Activated CD8-positive, alpha-beta memory T cell treated with anti-CD3 and anti-CD28 coated beads for 1 hour (primary cell): ENCODE data around the gene WWC2.
"Not testable (repeated sequence)": the region's sequence is repeated elsewhere in the genome, so short reads cannot be mapped to it uniquely, and the experiment has no call there.

Source experiments
- DNase-seq, 2 donors: peaks; one replicate each; pipeline ENCODE4 v3.0.0-alpha.2; 2020; ENCODE audit warnings: low read depth in 1 of 2; ENCODE audit errors: extremely low read depth in 1 of 2

Gene WWC2

DNA sequence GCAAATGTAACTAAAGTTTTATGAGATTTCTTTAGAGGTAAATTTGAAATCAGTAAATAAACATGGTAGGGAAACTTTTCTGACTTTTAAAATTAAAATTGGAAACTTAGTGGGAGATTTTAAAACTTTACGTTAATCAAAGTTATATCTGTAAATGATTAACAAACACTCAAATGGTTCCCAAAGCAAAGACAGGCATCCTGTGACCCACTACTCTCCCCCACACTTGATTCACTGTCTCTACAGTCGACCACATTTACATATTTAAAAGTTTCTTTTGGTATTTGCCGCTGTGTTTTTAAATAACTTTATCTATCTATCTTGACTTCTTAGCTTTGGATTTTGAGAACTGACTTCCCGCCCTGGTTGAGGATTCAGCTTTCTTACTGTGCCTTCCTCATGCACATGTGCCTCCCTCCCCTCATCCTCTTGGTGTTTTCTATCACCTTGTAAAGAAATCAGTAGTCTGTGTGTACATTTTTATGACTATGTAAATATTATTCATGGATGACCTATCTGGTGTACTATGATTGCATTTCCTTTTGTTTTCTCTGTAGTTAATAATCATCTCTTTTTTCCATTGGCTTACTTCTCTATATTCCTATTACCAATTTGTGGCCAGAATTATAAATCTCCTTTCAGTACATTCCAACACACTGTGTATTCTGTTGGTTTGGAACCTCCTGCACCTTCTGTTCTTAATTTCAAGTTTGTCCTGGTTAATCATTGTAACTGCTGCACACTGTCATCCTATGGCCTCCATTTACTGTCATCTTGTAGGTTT is 72.6 kb downstream of the WWC2 start:
- no peak for DNase-seq

DNA sequence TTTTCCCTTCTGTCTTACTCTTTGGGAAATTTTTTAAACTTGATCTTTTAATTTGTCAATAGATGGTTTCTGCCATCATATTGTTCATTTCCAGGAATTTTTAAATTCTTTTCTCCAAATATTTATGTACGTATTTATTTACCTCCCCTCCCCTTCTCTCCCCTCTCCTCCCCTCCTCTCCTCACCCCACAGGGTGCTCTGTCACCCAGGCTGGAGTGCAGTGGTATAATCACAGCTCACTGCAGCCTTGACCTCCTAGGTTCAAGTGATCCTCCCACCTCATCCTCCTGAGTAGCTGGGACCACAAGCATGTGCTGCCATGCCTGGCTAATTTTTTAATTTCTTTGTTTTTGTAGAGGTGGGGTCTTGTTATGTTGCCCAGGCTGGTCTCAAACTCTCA is 73.8 kb downstream of the WWC2 start:
- DNase-seq = no peak

DNA sequence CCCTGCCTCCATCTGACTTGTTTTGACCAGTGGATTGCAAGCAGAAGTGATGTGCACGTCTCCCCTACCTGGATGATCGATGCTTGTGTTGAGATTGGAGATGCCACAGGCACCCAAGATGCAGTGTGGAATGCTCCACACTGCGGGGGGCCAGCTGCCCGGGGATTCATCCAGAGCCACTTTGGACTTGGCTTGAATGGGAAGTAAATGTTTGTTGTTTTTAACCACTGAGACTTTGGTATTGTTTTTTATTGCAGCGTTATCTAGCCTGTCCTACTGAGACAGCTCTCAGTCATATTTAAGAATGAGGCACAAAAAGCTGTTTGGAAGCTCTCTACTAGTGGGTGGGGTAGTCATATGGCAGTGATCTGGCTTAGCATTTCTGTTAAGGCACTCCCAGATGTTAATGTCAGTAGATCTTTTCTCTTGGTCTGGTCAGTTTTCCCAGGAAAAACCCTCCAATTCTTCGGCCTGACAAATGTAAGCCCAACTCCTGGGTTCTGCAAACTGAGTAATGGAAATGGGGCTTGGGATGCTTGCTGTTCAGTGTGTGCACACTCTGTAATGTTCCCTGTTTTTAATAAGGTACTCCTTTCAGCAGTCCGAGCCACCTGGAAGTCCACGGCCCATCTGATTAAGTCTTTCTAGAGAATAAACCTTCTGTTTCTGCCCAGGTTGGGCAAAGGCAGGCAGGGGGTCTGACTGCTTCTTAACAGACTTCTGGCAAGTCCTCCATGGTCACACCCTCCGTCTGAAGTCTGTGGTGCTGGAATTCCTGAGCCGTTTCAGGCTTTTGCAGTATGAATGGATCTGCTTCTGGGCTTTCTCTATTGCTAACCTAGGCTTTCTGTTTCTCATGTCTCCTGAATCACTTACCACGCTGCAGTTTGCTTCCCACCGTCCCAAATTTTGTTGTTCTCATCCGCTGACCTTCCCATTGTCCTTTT is 74.8 kb downstream of the WWC2 start:
- no peak for DNase-seq

DNA sequence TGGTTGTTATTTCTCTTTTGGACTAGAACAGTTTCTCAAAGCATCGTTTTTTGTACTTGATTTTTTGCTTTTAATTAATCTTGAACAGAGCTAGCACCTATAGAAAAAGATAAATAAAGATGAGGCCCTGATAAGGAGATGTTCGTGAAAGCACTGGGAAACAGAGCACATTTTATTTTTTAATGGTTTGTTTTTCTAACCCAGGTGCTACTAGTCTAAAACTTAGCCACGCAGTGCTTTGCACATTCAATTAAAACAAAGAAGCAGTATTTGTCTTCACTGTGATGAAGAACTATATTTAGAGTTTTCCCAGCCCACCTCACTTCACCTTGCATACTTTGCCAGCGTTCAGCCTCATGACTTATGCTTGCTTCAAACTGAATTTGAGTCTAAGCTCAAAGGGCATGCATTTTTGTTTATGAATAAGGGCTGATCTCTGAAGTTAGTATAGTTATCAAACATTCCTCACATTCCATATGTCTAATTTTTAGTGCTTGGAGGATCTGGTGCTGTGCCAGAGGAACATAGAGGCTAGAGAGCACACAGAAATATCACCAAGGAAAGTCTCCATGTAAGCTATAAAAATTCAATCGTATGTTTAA is 76.7 kb downstream of the WWC2 start:
- DNase-seq = no peak

GRCh38 chr4:183177001-183177400 is 77.9 kb downstream of the WWC2 start:
- DNase-seq = no peak

- DNase-seq = no peak
Observed at GRCh38 chr4:183178201-183178600, 79.1 kb downstream of the WWC2 start.

DNA sequence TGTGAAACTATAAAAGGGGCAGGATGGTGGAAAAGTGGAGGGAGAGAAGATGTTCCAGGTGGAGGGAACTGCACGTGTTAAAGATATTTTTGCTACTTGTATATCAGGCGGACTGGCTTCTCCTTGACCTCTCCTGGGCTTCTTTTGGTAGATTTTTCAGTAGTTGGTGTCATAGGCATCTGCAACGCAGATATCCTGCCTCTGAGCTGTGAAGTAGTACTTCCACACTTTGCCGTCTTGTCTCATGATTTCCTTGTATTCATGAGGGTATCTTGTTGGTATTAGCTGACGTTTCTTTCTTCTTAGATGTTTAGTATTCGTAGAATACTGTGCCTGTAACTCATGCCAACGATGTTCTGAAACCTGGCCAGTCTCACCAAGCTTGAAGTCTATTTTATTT is 81.0 kb downstream of the WWC2 start:
- no peak for DNase-seq

GRCh38 chr4:183180621-183181020 is 81.6 kb downstream of the WWC2 start:
- DNase-seq = no peak

DNA sequence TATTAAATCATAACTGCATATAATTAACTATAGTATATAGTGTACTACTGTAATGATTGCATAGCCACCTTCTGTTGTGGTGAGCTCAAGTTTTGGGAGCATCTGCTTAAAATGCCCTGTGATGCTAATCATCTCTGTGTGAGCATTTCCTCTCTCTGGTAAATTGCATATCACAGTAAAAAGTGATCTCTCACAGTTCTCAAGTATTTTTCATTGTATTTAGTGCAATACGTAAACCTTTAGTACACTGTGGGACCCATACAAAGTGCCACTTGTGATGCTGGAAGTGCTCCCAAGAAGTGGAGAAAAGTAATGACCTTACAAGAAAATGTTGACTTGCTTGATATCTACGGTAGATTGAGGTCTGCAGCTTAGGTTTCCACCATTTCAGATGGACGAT is 82.0 kb downstream of the WWC2 start:
- no peak for DNase-seq

DNA sequence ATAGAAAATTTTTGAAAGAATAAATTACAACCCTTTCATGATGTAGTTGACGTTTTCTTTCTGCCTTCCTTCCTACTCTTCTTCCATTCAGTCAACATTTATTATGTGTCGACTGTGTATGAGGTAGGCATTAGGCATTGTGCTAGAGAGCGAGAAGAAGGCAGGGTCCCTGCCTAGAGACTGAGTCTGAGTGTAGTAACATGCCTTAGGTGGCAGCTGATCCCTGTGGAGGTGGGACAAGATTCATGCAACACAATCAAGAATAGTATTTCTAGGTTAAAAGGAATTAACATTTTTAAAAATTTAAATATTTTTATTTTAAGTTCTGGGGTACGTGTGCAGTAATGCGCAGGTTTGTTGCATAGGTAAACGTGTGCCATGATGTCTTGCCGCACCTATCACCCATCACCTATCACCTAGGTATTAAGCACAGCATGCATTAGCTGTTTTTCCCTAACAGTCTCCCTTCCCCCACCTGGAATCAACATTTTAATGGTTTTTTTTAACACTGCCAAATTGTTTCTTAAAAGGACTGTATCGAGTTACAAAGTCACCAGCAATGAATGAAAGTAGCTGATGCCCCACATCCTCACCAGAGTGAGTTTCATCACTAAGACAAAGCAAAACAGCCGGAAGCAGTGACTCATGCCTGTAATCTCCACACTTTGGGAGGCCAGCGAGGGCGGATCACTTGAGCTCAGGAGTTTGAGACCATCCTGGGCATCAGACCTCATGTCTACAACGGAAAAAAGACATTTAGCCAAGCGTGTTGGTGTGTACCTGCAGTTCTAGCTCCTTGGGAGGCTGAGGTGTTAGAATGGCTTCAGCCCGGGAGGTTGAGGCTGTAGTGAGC is 84.0 kb downstream of the WWC2 start:
- no peak for DNase-seq

DNA sequence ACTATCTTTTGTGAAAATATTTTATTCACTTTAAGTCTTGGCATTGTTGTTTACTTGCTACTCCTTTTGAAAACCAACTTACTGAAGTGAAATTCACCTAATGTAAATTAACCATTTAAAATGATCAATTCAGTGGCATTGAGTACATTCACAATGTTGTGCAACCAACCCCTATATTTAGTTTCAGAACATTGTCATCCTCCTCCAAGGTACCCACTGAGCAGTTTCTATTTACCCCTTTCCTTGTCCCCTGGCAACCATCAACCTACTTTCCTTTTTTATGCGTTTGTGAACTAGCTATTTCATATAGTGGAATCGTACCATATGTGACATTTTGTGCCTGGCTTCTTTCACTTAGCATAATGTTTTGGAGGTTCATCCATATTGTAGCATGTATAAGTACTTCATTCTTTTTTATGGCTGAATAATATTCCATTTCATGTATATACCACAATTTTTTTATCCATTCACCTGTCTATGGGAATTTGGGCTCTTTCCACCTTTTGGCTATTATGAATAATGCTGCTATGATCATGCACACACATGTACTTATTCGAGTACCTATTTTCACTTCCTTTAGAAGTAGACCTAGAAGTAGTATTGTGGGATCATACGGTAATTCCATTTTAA is 85.0 kb downstream of the WWC2 start:
- no peak for DNase-seq

- DNase-seq = no peak
Observed at GRCh38 chr4:183185018-183185417, 86.0 kb downstream of the WWC2 start.

DNA sequence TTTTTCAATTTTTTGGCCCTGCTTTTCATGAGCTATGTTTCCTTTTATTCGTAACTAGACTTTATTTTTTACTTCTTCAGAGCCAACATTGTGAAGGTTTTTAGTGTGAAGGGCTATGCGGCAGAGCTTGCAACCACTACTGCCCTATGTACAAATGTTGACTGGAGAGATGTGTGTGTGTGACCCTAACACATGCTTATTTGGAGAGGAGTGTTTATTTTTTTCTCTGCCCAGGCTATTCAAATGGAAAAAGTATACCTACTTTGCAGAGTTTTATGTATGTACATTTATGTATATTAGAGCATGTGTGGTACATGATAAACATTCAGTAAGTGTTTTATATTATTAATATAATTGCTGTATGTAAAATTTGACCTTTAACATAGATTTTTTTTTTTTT is 86.5 kb downstream of the WWC2 start:
- DNase-seq = no peak

DNA sequence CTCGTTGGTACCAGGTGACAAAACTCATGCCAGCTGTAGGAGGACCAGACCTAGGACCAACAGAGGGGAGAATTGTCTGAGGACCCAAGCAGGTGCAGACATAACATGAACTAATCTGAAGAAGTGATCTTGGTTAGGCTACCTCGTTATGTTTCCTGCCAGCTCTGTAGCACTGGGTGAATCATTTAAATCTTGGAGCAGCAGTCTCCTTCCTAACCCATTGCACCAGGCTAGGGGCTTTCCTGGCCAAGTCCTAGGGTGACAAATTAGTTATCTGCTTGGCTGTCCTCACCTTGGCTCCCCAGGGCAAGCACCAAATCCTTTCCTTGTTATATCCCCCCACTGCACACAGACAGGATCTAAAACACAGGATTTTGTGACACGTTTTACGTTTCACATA is 87.8 kb downstream of the WWC2 start:
- no peak for DNase-seq

DNA sequence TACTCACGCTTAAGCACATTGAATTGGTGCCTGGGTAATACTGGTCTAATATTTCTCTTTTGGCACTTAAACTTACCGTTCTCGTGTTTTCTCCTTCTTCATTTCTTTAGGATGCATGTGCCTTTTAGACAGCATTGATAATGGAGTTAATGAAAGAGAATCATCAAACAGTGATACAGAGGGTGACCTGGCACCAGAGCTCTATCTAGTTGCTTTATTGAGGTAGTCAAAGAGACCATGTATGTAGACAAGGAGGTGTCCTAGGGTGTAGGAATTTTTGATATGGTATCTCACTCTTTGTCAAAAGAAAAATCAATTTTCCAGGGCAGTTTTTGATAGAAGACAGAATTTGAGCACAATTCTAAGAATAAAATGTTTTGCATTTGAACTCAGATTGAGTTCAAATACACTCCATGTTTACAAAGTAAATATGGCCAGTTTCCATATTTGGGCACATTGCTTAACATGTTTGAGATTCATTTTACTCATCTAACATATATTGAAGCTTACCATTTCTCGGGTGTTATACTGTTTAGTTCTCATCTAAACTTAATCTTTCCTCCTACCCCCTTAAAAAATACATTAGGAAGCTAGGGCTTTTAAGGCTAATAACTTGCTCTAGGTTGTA is 92.0 kb downstream of the WWC2 start:
- no peak for DNase-seq

DNA sequence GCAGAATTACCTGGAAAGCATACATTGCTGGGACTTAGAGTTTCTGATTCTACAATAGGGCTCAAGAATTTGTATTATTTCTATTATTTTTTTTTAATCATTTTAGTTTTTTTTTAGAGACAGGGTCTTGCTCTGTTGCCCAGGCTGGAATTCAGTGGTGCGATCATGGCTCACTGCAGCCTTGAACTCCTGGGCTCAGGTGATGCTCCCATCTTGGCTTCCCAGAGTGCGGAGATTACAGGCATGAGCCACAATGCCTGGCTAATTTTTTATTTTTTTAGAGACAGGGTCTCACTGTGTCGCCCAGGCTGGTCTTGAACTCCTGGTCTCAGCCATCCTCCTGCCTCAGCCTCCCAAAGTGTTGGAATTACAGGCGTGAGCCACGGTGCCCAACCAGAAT is 92.6 kb downstream of the WWC2 start:
- no peak for DNase-seq

- DNase-seq = no peak
Observed at GRCh38 chr4:183192571-183192970, 93.5 kb downstream of the WWC2 start.

DNA sequence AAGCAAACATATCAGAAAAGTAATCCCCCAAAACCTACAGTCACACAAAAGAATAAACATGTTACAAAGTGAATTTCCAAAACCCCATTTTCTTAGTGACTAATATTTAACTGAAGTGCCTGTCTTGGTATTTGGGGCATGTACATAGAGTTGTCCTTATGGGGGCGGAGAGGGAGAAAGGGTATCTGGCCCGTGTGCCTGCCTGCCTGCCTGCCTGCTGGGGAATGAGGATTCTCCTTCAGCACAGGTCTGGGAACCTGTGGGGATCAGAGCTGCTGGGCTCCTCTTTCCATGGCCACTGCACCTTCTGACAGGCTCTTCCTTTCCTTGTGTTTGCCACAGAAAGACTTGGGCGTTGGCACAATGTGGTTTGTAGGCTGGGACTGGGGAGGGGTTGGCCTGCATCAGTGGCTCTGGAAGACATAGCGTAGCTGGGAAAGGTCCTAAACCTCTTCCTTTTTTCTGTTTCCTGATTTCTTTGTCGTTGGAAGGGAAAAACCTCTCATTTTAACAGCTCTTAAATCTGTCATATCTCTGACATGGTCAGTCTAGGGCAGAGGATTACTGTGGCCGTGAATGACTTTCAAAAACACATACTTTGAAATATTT is 94.8 kb downstream of the WWC2 start:
- DNase-seq = not testable (repeated sequence)

DNA sequence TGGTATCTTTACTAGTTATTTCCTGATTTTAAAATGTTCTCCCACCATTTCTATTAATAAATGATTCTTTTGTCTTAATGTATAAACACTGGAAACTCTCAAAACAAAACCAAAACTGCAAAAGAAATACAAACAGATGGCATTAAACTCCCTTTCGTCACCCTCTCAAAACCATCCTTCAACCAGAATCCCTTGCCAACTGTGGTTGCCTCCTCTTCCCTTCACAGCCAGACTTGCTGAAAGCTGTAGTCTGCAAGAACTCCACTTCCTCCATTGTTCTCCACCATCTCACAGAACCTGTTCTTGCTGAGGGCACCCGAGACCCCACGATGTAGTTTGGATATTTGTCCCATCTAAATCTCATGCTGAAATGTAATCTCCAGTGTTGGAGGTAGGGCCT is 96.5 kb downstream of the WWC2 start:
- DNase-seq = no peak
